Ammon's horn (tissue), 1 donor: Measurements from ENCODE around the gene SMIM35.
A peak's percentile ranks its signal among the peaks of the same experiment; 100 is the strongest.

Source experiments
- DNase-seq: peaks from one replicate; pipeline ENCODE4 v3.0.0-alpha.2; 2016; ENCODE audit warnings: low spot score

The SMIM35 gene

DNA sequence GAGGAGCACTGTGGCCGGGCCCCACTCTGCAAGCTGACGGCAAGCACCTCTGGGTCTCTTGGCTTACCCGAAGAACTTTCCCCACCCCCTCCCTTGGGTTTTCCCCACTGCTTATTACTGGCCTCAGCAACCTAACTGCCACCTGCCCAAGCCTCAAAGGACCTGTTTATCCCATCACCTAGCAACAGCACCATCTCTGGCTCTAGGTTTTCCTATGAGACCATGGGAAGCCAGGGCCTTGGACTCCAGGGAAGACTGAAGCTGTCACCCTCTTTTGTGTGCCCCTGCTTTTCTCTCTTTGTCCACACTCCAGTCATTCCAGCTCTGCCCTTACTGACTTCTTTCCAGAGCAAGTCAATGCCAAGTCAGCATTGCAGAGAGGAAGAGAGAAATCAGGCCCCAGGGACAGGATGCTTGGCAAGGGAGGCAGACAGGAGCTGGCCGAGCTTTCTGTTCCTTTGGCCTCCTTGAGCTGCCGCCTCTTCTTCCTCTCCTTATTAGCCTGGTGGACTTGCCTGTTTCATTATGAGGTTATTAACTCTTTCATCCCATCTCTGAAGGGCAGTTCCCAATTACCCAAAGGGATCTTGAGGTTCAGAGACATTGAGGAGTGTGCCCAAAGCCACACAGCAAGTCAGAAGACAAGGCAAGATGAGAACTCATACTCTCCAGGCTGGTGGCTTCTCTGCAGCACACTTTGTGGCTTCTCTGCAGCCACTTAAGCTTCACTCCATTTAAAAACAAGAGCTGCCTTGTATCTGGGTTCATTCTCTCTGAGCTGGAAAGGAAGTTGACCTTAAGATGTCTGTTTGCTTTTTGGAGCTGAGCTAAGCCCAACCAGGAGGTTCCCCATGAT, at the start of gene SMIM35:
TSS of gene SMIM35 (minus strand) at position 51 of the 856 bp plus-strand sequence. CDS start 206 bp downstream, outside the sequence.
- DNase-seq, result peak; percentile 51

DNA sequence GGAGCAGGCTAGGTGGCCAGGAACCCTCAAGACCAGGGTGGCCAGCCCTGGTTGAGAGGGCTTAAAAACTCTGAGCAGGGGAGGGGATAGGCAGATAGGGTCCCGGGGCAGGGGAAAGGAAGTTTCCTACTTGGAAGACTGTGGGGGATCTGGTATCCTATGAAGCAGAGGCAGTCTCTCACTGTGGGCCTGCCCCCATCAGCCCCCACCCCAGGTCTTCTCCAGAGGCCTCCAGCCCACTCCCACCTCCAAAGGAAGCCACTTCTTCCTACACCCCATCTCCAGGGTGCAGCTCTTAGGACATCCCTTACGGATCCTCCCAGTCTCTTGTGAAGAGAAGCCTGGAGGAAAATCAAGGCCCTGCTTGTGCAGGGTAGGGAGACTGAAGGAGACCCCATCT, 49.6 kb upstream of the SMIM35 start:
- no peak for DNase-seq

- no peak for DNase-seq
Observed at GRCh38 chr11:118135796-118136165, 49.0 kb upstream of the SMIM35 start.

DNA sequence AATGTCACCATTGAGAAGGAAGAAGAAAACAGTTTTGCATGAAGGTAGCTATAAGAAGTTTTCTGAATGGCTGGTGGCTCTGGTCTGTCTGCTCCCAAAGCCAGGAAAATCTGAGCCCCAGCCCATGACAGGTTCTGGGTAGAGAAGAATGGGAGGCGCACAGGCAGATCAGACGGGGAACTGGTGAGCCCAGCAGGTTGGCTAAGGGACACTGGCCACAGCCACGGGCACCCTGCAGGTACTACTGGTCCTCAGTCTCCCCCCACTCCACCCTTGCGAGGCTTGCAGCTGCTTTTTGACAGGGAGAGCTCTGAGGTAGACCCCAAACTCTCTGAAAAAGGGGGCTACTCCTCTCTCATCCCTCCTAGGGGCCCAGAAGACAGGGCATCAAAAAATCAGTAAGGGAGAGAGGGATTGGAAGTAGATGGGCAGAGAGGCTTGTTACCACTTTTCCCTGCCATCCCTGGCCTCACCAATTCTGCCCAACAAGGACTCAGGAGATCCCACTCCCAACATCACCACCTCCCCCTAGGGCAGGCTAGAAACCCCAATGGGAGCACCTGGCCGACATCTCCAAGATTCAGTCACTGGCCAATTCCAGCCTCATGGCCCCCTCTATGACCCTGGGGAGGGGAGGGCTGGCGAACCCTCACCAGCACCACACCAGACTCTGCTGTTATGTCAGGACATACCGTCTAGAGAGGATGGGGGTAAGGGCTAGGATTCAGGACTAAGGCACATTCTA, 48.5 kb upstream of the SMIM35 start:
- DNase-seq, result no peak

GRCh38 chr11:118133816-118134215, 47.1 kb upstream of the SMIM35 start:
- DNase-seq, result no peak

GRCh38 chr11:118132385-118133151, 45.8 kb upstream of the SMIM35 start:
- DNase-seq, result no peak

- DNase-seq, result no peak
Observed at GRCh38 chr11:118129471-118130172, 42.9 kb upstream of the SMIM35 start.

DNA sequence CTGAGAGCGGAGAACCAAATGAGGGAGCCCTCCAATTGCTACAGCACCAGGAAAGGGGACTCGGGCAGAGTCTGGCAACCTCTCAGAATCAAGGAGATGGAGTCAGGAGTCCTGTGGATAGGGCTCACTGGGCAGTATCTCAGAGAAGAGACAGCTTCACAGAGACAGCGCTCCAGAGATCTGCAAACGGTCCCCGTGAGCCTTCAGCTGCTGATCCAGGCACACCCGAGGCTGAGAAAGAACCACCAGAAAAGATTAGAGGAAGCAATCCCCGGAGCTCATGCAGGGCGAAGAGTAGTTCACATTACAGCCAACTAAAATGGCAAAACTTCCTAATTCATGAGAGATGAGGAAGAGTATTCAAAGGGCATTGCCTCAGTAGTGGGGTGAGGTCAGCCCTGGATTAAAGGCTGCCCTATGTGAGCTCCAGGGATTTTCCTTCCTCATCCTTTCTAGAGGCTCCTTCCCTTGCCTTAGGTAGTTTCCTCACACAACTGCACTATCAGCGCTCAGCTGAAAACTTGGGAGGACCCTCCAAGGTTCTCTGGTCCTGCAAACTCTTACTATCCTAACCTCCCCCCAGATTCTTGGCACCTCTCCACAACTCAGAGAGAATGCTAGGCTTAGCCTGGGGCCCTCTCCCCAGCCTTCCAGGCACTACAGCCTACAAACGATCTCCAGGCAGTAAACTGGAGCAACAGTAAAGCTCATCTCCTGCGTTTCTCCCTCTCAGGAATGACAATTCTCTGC, 42.1 kb upstream of the SMIM35 start:
- no peak for DNase-seq

GRCh38 chr11:118128310-118128709, 41.5 kb upstream of the SMIM35 start:
- no peak for DNase-seq

- DNase-seq, result no peak
Observed at GRCh38 chr11:118126082-118126838, 39.5 kb upstream of the SMIM35 start.

DNA sequence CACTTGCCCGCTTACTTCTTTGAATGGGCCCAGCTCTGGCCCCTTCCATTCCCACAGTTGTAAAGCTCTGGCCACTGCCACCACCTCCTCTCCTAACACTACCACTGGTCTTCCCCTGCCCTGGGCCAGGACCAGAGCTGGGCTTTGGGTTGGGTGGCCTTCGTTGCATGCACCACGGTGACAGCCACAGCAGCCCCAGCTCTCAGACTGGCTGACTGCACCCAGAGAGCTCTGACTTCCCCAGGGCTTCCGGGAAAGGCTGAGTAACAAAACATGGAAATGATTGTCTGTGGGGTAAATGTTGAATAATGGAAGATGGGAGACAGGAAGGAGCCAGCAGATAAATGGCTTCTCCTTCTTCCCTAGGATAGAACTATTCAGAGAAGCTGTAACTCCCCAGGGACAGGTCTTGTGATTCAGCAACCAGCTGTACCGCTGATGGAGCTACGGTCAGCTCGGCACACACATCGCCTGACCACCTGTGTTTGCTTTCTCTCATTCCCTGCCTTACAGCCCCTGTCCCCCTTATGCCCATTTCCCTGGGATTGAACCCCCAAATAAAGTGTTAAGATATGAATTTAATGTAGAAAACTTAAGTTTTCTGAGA, 38.3 kb upstream of the SMIM35 start:
- no peak for DNase-seq

DNA sequence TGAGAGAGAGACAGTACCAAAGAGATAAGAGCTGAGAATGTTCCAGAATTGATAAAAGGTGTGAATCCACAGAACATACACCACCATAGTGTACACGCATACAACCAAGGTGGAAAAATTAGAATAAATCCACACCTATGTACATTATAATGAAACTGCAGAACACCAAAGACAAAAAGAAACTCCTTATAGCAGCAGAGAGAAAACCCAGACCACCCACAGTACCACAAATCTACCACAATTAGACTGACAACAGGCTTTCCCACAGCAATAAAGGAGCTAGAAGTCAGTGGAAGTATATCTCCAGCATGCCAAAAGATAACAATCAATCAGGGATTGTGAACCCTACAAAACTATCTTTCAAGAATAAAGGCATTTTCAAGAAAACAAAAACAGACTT, 34.0 kb upstream of the SMIM35 start:
- no peak for DNase-seq

DNA sequence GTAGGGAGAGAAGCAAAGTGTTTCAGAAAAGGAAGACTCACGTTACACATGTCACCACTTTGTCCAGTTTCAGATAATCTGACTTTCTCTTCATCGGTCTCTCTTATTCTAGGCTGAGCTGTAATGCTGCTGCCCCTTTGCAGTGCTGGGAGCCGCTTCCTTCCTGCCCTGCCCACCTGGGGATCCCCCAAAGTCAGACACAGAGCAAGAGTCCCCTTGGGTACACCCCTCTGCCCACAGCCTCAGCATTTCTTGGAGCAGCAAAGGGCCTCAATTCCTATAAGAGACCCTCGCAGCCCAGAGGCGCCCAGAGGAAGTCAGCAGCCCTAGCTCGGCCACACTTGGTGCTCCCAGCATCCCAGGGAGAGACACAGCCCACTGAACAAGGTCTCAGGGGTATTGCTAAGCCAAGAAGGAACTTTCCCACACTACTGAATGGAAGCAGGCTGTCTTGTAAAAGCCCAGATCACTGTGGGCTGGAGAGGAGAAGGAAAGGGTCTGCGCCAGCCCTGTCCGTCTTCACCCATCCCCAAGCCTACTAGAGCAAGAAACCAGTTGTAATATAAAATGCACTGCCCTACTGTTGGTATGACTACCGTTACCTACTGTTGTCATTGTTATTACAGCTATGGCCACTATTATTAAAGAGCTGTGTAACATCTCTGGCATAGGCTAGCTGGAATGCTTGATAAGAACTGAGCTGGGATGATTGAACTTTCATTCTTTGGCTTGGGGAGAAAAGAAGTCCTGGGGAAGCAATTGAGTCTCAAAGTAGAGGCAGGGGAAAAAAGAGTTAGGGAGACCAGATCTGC, 31.2 kb upstream of the SMIM35 start:
- no peak for DNase-seq

- no peak for DNase-seq
Observed at GRCh38 chr11:118115048-118115447, 28.3 kb upstream of the SMIM35 start.

- DNase-seq, result no peak
Observed at GRCh38 chr11:118114266-118114665, 27.5 kb upstream of the SMIM35 start.

- DNase-seq, result no peak
Observed at GRCh38 chr11:118112711-118113430, 26.1 kb upstream of the SMIM35 start.

GRCh38 chr11:118111744-118112035, 24.9 kb upstream of the SMIM35 start:
- DNase-seq, result no peak

DNA sequence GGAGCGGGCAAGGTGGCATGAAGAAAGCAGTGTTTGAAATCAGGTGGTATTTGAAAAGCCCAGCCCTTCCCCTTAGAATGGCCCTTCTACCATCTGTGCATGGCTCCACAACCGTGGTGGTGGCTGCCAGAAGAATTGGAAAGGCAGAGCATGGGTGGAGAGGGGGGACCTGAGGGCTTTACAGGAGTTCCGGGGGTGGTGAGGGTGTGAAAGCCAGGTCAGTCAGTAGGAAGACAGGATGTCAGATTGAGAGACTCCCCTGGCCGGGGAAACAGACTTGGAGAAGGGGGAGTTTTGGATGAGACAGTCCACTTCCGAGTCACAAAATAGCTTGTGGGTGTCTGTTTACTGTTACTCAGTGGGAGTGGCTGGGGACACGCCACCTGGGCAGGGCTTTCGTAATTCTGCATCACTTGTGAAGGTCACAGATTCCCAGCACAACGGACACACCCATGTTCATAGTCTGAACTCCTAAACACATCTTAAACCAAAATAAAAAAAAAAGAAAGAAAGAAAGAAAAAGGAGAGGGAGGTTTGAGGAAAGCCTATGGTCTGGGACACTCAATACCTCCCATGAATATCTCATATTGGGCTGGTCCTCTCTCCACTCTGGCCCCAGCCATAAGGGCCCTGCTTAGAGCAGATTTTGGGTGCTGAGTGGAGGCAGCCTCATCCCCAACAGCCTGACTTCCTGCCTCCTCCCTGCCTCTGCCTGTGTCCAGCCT, 24.4 kb upstream of the SMIM35 start:
- DNase-seq, result no peak
